Epithelial cell of proximal tubule (primary cell): ENCODE measurements around the gene ZC3H18. TPM values are rescaled to one million over a fixed set of nuclear protein-coding genes. Genes with fewer than 3 reads are reported as not detected.

ENCODE experiments used
- DNase-seq: peaks from one replicate; pipeline ENCODE4 v3.0.0-alpha.2; 2011; ENCODE audit warnings: low read depth
- H3K4me3 ChIP-seq: 2 replicates; pipeline ENCODE4 v1.5.1; 2011; ENCODE audit warnings: low read depth, mild to moderate bottlenecking, low read length
- CTCF ChIP-seq: conservative IDR thresholded peaks from 2 replicates; pipeline ENCODE4 v1.5.1; 2012; ENCODE audit warnings: low read depth, mild to moderate bottlenecking, low read length
- total RNA-seq: library from RNA; depleted of rRNA; stranded (reverse); fragments of >200 nt; gene quantifications from 2 replicates; pipeline ENCODE4 v1.2.3, GENCODE V29; 2015

ZC3H18 gene
- total RNA-seq, 1 donor from 2014 or later: 18.3 TPM

GRCh38 chr16:88671806-88672205 is 101.6 kb downstream of the ZC3H18 start:
- TF ChIP-seq CTCF: no peak
- H3K4me3 ChIP-seq: no peak overlapping the region
- no peak for DNase-seq

DNA sequence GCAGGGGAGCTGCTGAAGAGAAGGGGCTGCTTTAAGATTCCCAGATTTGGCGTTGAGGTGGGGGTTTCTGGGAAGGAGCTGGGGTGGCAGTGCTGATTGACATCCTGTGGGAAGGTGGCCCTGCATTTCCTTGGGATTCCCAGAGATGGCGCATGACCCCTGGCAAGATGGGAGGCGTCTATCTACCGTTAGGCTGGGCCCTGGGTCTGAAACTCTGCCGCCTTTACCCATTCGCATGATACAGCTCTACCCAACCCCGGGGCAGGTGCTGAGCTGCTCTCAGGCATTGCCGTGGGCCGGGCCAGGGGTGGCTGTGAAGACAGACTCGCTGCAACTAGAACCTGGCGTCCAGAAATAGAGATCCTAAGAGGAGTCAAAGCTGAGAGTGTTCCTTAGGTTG is 102.6 kb downstream of the ZC3H18 start:
- TF ChIP-seq CTCF: peak; percentile 33
- no peak overlapping the region for H3K4me3 ChIP-seq
- no peak for DNase-seq

DNA sequence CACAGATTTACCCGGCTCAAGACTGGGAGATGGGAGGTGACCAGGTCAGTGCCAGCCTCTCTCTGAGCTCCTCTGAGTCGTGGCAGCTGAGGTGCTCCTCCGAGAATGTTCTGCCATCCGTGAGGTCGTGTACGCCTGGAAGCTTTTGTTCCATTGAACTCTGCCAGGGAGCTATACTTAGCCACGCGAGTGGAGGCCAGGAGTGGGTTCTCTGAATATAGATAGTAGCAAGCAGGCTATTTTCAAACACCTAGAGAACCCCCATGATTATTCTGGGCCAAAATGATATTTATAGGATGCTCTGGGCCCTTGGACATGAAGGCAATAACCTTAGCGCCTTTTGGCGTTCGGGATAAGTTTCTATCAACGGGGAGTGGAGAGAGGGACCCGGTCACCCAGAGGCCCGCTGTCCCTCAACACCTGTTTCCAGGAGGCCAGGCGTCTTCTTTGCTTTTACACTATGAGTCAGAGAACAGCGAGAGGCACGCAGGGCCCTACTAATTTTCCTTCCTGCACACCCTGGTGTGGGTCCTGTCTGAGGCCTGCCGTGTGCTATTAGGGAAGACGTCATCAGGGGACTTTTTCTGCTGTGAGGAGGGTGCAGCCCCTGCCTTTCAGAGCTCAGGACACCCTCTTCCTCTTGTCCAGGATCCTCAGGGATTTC is 103.6 kb downstream of the ZC3H18 start:
- no peak for TF ChIP-seq CTCF
- DNase-seq: no peak
- no peak overlapping the region for H3K4me3 ChIP-seq

DNA sequence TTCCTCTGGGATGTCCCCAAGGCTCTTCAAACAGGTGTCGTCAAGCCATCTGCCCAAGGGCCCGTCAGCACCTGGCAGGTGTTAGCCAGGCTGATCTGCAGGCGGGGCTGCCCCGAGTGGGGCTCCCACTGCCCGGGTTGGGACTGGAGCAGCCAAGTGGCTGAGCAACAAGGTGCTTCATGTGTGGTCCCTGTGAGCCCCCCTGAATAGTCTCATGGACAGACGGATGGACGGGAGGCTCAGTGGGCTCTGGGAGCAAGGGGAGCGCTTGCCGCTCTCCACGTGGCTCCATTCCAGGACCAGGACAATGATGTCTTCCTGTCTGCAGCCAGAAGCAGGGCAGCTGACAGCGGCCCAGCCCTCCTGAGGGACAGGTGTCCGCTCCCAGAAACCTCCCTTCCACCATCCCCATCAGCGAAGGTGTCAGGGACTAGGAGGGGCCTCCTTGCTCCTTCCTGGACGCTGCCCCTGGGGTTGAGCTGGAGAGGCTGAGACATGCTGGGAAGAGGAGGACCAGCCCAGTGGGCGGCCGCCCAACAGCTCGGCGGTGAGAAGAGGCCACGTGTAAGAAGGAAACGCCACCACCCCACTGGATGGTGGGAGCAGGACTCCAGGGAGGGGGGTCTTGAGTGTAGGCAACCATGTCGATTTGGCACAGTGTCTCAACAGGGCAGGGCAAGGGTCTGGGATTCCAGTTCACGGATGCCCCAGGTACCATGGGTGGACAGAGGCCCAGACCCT is 106.5 kb downstream of the ZC3H18 start:
- DNase-seq: no peak
- H3K4me3 ChIP-seq: no peak overlapping the region
- no peak for TF ChIP-seq CTCF

DNA sequence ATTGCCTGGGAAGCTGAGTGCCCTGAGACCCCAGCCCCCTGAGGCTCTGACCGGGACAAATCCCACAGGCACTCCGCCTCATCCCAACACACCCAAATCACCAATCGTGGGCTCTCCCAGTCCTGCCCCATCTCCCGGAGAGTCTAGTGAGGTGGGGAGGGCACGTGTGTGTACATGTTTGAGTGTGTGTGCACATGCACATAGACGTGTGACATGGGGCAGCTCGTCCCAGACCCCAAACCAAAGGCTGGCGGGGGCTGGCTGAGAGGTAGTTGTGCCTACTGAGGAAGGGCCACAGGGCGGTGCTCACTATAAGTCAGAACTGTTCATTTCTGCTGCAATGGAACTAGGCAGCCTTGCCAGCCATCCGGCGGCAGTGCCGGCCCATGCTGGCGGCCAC is 107.5 kb downstream of the ZC3H18 start:
- DNase-seq: no peak
- TF ChIP-seq CTCF: no peak
- H3K4me3 ChIP-seq: no peak overlapping the region

- no peak for DNase-seq
- H3K4me3 ChIP-seq: no peak overlapping the region
- TF ChIP-seq CTCF: no peak
Observed at GRCh38 chr16:88678224-88678979, 108.2 kb downstream of the ZC3H18 start.
